Activated CD8-positive, alpha-beta memory T cell treated with anti-CD3 and anti-CD28 coated beads, Interleukin-2, amount 50 U/mL, for 24 hours (primary cell): Measurements from ENCODE around the gene WLS.
"Not testable (repeated sequence)": the region's sequence is repeated elsewhere in the genome, so short reads cannot be mapped to it uniquely, and the experiment has no call there.

ENCODE experiments used
- DNase-seq: peaks from one replicate; pipeline ENCODE4 v3.0.0-alpha.2; 2020; ENCODE audit errors: extremely low read depth

The WLS gene

GRCh38 chr1:68166348-68166747 lies 66.0 kb downstream of the WLS start:
- DNase-seq: no peak

GRCh38 chr1:68165665-68166064 lies 66.7 kb downstream of the WLS start:
- no peak for DNase-seq

GRCh38 chr1:68164918-68165317 lies 67.4 kb downstream of the WLS start:
- no peak for DNase-seq

GRCh38 chr1:68163220-68163619 lies 69.1 kb downstream of the WLS start:
- DNase-seq: no peak

GRCh38 chr1:68162761-68163160 lies 69.6 kb downstream of the WLS start:
- DNase-seq: no peak

- not testable (repeated sequence) for DNase-seq
Measured at GRCh38 chr1:68161672-68162071, 70.7 kb downstream of the WLS start.

- DNase-seq: not testable (repeated sequence)
Measured at GRCh38 chr1:68160935-68161334, 71.4 kb downstream of the WLS start.

- no peak for DNase-seq
Measured at GRCh38 chr1:68160021-68160420, 72.3 kb downstream of the WLS start.

GRCh38 chr1:68158837-68159236 lies 73.5 kb downstream of the WLS start:
- DNase-seq: no peak

GRCh38 chr1:68157416-68157815 lies 74.9 kb downstream of the WLS start:
- no peak for DNase-seq

GRCh38 chr1:68151690-68152089 lies 80.6 kb downstream of the WLS start:
- no peak for DNase-seq

GRCh38 chr1:68149907-68150306 lies 82.4 kb downstream of the WLS start:
- DNase-seq: no peak

- no peak for DNase-seq
Measured at GRCh38 chr1:68149110-68149798, 83.1 kb downstream of the WLS start.

GRCh38 chr1:68148631-68149030 lies 83.7 kb downstream of the WLS start:
- no peak for DNase-seq

GRCh38 chr1:68147534-68148171 lies 84.7 kb downstream of the WLS start:
- DNase-seq: no peak

- DNase-seq: no peak
Measured at GRCh38 chr1:68145418-68146126, 86.8 kb downstream of the WLS start.

GRCh38 chr1:68144856-68145255 lies 87.5 kb downstream of the WLS start:
- DNase-seq: no peak

- no peak for DNase-seq
Measured at GRCh38 chr1:68143633-68144032, 88.7 kb downstream of the WLS start.

GRCh38 chr1:68142461-68142860 lies 89.9 kb downstream of the WLS start:
- no peak for DNase-seq

GRCh38 chr1:68142036-68142435 lies 90.3 kb downstream of the WLS start:
- no peak for DNase-seq

GRCh38 chr1:68141071-68142021 lies 91.0 kb downstream of the WLS start:
- DNase-seq: no peak

- no peak for DNase-seq
Measured at GRCh38 chr1:68140536-68140935, 91.8 kb downstream of the WLS start.
